WTC11 (cell line): Measurements from ENCODE around the gene MYCBPAP. TPM values are rescaled to one million over a fixed set of nuclear protein-coding genes. Genes with fewer than 3 reads are reported as not detected.

Source experiments
- ATAC-seq: fragments of 200-7000 bp; cut with Tn5 transposase; 2 replicates; pipeline ENCODE4 v1.10.0; 2021; ENCODE audit warnings: mild to moderate bottlenecking, moderate library complexity
- CTCF ChIA-PET: fragments of 300-600 bp; sonication (Branson Sonifier 250); formaldehyde crosslinking; loops from one replicate; lab custom pipeline; 2021; ENCODE audit warnings: antibody characterized with exemption; lab: Charles Lee
- POLR2A ChIA-PET: fragments of 350-600 bp; sonication (Branson Sonifier 250); formaldehyde crosslinking; loops from one replicate; lab custom pipeline; 2021; ENCODE audit warnings: antibody characterized with exemption; lab: Charles Lee
- DNase-seq: peaks from one replicate; pipeline ENCODE4 v3.0.0; 2021; ENCODE audit warnings: low spot score
- H3K27ac Mint-ChIP-seq: 2 replicates; pipeline ENCODE4 v1.8.0; 2021; ENCODE audit warnings: mixed read lengths
- H3K27me3 Mint-ChIP-seq: 2 replicates; pipeline ENCODE4 v1.8.0; 2021; ENCODE audit warnings: low read depth, mild to moderate bottlenecking, moderate library complexity, mixed read lengths
- H3K36me3 Mint-ChIP-seq: 2 replicates; pipeline ENCODE4 v1.8.0; 2021; ENCODE audit warnings: mixed read lengths
- H3K4me1 Mint-ChIP-seq: 2 replicates; pipeline ENCODE4 v1.8.0; 2022; ENCODE audit warnings: mixed read lengths
- H3K4me3 Mint-ChIP-seq: 2 replicates; pipeline ENCODE4 v1.8.0; 2021; ENCODE audit warnings: mild to moderate bottlenecking, moderate library complexity, mixed read lengths
- H3K9me3 Mint-ChIP-seq: 2 replicates; pipeline ENCODE4 v1.8.0; 2021; ENCODE audit warnings: mixed read lengths
- ATF1 ChIP-seq: sonication (generic); formaldehyde crosslinking; IDR thresholded peaks from 2 replicates; pipeline ENCODE4 v1.8.1; 2023; ENCODE audit warnings: mild to moderate bottlenecking, moderate library complexity, missing genetic modification reagents
- ETV6 ChIP-seq: sonication (generic); formaldehyde crosslinking; IDR thresholded peaks from 2 replicates; pipeline ENCODE4 v1.8.1; 2022; ENCODE audit warnings: mild to moderate bottlenecking, missing genetic modification reagents
- GRHL2 ChIP-seq: fragments of 250-450 bp; sonication (Bioruptor Pico); IDR thresholded peaks from 2 replicates; pipeline ENCODE4 v1.8.0; 2022; ENCODE audit warnings: mild to moderate bottlenecking, moderate library complexity; ENCODE audit not compliant: insufficient replicate concordance, severe bottlenecking
- GTF2I ChIP-seq: fragments of 250-450 bp; sonication (Bioruptor Pico); conservative IDR thresholded peaks from 2 replicates; pipeline ENCODE4 v1.4.0; 2021; ENCODE audit warnings: mild to moderate bottlenecking
- NFE2L1 ChIP-seq: sonication (generic); formaldehyde crosslinking; IDR thresholded peaks from 2 replicates; pipeline ENCODE4 v1.8.1; 2023; ENCODE audit warnings: missing genetic modification reagents
- NR3C1 ChIP-seq: sonication (generic); formaldehyde crosslinking; conservative IDR thresholded peaks from 2 replicates; pipeline ENCODE4 v1.8.1; 2023; ENCODE audit warnings: low read depth, mild to moderate bottlenecking, missing genetic modification reagents
- RORB ChIP-seq: fragments of 250-450 bp; sonication (Bioruptor Pico); IDR thresholded peaks from 2 replicates; pipeline ENCODE4 v1.9.0; 2021; ENCODE audit warnings: mild to moderate bottlenecking
- SP1 ChIP-seq: sonication (generic); formaldehyde crosslinking; conservative IDR thresholded peaks from 2 replicates; pipeline ENCODE4 v1.8.1; 2022; ENCODE audit warnings: missing genetic modification reagents
- TEAD1 ChIP-seq: sonication (generic); formaldehyde crosslinking; IDR thresholded peaks from 2 replicates; pipeline ENCODE4 v1.8.0; 2022; ENCODE audit warnings: mild to moderate bottlenecking, missing genetic modification reagents
- ZNF121 ChIP-seq: sonication (generic); formaldehyde crosslinking; IDR thresholded peaks from 2 replicates; pipeline ENCODE4 v1.8.0; 2023; ENCODE audit warnings: missing genetic modification reagents
- ZNF396 ChIP-seq: fragments of 250-450 bp; sonication (Bioruptor Pico); IDR thresholded peaks from 2 replicates; pipeline ENCODE4 v1.8.0; 2021; ENCODE audit warnings: mild to moderate bottlenecking, moderate library complexity, borderline replicate concordance
- ZNF671 ChIP-seq: fragments of 250-450 bp; sonication (Bioruptor Pico); IDR thresholded peaks from 2 replicates; pipeline ENCODE4 v1.8.0; 2021; ENCODE audit warnings: mild to moderate bottlenecking
- total RNA-seq: library from RNA; stranded (reverse); gene quantifications from 3 replicates; pipeline ENCODE4 v1.2.3, GENCODE V29; 2021
- TF ChIP-seq, protein P1 (sequence below): sonication (generic); formaldehyde crosslinking; IDR thresholded peaks from 2 replicates; pipeline ENCODE4 v1.8.1; 2023; ENCODE audit warnings: mild to moderate bottlenecking, missing genetic modification reagents, moderate library complexity
- TF ChIP-seq, protein P2 (sequence below): fragments of 250-450 bp; sonication (Bioruptor Pico); IDR thresholded peaks from 2 replicates; pipeline ENCODE4 v1.8.0; 2021; ENCODE audit warnings: mild to moderate bottlenecking
- TF ChIP-seq, protein P3 (sequence below): fragments of 250-450 bp; sonication (Bioruptor Pico); IDR thresholded peaks from 2 replicates; pipeline ENCODE4 v2.1.2; 2022; ENCODE audit warnings: mild to moderate bottlenecking, moderate library complexity
- TF ChIP-seq, protein P4 (sequence below): sonication (generic); formaldehyde crosslinking; conservative IDR thresholded peaks from 2 replicates; pipeline ENCODE4 v1.8.1; 2023; ENCODE audit warnings: mild to moderate bottlenecking, low read depth, missing genetic modification reagents, moderate library complexity
- TF ChIP-seq, protein P5 (sequence below): fragments of 250-450 bp; sonication (Bioruptor Pico); IDR thresholded peaks from 2 replicates; pipeline ENCODE4 v1.9.0; 2021; ENCODE audit warnings: mild to moderate bottlenecking
- TF ChIP-seq, protein P6 (sequence below): sonication (generic); formaldehyde crosslinking; conservative IDR thresholded peaks from 2 replicates; pipeline ENCODE4 v1.8.1; 2022; ENCODE audit warnings: mild to moderate bottlenecking, missing genetic modification reagents

Gene MYCBPAP
- total RNA-seq, 1 experiment from 2014 or later: 5.7 TPM

DNA sequence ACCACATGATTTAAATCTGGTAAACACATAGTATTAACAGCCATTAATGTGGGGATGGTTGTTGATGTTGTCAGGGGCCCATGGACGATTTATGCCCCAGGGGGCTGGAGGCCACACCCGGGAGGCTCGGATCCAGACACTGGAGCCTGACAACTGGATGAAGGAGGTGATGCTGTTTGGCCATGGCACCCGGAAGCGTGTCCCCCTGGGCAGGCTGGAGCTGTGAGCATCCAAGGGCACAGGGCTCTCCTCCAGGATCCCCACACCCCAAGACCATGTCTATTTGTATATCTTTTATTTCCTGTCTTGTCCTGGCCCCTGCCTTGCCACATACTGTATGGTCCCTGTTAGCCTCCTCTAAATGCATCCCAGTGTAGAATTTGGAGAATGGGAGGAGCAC lies 25.0 kb upstream of the MYCBPAP start:
- ChIA-PET CTCF (interaction anchor here (0.6 to 4.7 kb wide), 12 partner anchors 12 to 368 kb away, joined by 3 to 35 read pairs (median 5); partner anchors contain the start of gene LRRC59), POLR2A (no interaction called here)
- ATAC-seq (no peak), DNase-seq (no peak)
- H3K27ac Mint-ChIP-seq: no peak overlapping the region
- H3K9me3 Mint-ChIP-seq: no peaks in the 10 kb centered on the region
- peaks cover 2% of the 10 kb centered on the region for H3K27me3 Mint-ChIP-seq
- H3K36me3 Mint-ChIP-seq: peaks cover 16% of the 10 kb centered on the region
- peaks cover 7% of the 10 kb centered on the region for H3K4me1 Mint-ChIP-seq
- TF ChIP-seq, protein P1, sequence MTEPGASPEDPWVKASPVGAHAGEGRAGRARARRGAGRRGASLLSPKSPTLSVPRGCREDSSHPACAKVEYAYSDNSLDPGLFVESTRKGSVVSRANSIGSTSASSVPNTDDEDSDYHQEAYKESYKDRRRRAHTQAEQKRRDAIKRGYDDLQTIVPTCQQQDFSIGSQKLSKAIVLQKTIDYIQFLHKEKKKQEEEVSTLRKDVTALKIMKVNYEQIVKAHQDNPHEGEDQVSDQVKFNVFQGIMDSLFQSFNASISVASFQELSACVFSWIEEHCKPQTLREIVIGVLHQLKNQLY: no peak
- TF ChIP-seq ZNF121 (CRISPR knock-in tag) (no peak), RORB (CRISPR knock-in tag) (no peak), NR3C1 (no peak)
- TF ChIP-seq, protein P2, sequence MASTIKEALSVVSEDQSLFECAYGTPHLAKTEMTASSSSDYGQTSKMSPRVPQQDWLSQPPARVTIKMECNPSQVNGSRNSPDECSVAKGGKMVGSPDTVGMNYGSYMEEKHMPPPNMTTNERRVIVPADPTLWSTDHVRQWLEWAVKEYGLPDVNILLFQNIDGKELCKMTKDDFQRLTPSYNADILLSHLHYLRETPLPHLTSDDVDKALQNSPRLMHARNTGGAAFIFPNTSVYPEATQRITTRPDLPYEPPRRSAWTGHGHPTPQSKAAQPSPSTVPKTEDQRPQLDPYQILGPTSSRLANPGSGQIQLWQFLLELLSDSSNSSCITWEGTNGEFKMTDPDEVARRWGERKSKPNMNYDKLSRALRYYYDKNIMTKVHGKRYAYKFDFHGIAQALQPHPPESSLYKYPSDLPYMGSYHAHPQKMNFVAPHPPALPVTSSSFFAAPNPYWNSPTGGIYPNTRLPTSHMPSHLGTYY: no peak
- TF ChIP-seq, protein P3, sequence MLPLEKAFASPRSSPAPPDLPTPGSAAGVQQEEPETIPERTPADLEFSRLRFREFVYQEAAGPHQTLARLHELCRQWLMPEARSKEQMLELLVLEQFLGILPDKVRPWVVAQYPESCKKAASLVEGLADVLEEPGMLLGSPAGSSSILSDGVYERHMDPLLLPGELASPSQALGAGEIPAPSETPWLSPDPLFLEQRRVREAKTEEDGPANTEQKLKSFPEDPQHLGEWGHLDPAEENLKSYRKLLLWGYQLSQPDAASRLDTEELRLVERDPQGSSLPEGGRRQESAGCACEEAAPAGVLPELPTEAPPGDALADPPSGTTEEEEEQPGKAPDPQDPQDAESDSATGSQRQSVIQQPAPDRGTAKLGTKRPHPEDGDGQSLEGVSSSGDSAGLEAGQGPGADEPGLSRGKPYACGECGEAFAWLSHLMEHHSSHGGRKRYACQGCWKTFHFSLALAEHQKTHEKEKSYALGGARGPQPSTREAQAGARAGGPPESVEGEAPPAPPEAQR (CRISPR knock-in tag): no peak
- H3K4me3 Mint-ChIP-seq: no peak overlapping the region

DNA sequence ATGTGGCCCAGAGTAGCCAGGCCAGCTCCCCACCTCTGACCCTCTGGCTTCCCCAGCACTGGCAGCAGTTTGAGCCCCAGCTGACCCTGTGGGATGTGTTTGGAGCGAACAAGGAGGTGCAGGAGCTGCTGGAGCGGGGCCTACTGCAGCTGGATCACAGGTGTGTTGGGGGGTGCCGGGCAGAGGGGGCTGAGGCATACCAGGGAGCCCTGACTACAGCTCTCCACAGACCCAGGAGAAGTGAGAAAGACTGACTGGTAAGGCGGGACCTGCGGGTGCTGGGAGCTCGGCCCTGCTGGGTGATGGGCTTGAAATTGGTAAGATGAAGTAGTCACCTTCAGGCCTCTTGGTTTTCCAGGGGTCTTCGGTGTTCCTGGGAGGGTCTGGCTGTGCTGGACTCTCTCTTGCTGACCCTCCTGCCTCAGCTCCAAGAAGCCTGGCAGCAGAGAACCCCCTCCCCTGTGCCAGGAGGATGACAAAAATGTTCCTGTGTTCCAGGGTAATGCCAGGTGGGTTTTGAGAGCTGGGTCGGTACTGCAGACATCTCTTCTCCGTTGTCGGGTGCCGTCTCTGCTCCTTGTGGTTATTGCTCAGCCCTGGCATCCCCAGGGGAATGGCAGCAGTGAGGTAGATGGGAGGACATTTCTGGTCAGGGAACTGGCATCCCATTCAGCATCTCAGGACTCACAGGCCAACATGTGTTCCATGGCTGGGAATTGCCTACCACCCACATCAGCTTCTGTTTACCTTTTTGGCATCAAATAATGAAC lies 23.7 kb upstream of the MYCBPAP start:
- H3K9me3 Mint-ChIP-seq: no peaks in the 10 kb centered on the region
- TF ChIP-seq NFE2L1 (CRISPR knock-in tag) (no peak), ZNF121 (CRISPR knock-in tag) (no peak), GRHL2 (CRISPR knock-in tag) (no peak)
- TF ChIP-seq, protein P4, sequence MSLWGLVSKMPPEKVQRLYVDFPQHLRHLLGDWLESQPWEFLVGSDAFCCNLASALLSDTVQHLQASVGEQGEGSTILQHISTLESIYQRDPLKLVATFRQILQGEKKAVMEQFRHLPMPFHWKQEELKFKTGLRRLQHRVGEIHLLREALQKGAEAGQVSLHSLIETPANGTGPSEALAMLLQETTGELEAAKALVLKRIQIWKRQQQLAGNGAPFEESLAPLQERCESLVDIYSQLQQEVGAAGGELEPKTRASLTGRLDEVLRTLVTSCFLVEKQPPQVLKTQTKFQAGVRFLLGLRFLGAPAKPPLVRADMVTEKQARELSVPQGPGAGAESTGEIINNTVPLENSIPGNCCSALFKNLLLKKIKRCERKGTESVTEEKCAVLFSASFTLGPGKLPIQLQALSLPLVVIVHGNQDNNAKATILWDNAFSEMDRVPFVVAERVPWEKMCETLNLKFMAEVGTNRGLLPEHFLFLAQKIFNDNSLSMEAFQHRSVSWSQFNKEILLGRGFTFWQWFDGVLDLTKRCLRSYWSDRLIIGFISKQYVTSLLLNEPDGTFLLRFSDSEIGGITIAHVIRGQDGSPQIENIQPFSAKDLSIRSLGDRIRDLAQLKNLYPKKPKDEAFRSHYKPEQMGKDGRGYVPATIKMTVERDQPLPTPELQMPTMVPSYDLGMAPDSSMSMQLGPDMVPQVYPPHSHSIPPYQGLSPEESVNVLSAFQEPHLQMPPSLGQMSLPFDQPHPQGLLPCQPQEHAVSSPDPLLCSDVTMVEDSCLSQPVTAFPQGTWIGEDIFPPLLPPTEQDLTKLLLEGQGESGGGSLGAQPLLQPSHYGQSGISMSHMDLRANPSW (CRISPR knock-in tag): no peak
- H3K27ac Mint-ChIP-seq: no peak overlapping the region
- DNase-seq (no peak), ATAC-seq (no peak)
- ChIA-PET CTCF (interaction anchor here (0.6 to 4.7 kb wide), 8 partner anchors 8 to 298 kb away, joined by 3 to 35 read pairs (median 5); no protein-coding TSS in a partner anchor), POLR2A (no interaction called here)
- H3K27me3 Mint-ChIP-seq: no peaks in the 10 kb centered on the region
- H3K4me1 Mint-ChIP-seq: peaks cover 3% of the 10 kb centered on the region
- peaks cover 16% of the 10 kb centered on the region for H3K36me3 Mint-ChIP-seq
- no peak overlapping the region for H3K4me3 Mint-ChIP-seq

DNA sequence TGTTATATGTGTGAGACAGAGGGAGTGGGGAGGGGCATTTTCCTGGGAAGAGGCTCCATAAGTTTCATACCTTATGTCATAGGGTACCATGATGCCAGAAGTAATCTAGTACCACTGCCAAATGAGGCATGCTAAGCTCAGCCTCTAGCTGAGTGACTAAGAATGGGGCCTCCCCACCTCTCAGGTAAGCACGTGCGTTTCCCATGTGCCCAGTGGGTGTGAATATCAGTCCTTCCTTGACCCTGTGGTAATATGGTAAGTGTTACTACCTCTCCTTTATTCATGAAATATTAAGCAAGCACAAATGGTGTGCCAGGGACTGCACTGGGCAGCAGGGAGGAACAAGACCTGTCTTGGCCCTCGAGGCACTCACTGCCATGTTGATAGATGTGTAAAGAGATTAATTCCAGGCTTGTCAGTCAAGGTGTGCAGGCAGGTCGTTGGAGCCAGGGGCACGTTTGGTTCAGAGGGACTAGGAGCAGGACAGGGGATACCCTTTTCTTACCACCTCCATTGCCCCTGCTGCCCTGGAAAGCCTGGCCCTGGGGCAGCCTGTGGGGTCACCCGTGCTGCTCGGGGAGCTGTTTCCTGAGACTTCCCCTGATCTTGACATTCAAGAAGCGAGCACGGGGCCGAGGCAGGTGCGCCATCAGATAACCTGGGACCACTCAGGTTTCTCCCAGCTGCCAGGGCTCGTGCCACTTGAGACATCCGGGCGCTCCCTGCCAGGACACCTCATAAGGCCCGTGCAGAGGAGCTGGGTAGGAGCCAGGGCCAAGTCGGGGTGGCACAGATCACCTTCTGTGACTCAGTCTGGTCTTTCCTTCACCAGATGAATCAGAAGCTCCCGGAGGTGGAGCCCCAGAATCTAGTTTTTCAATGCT lies 20.8 kb upstream of the MYCBPAP start:
- DNase-seq (no peak), ATAC-seq (no peak)
- no peaks in the 10 kb centered on the region for H3K4me1 Mint-ChIP-seq
- CTCF ChIA-PET: interaction anchor here (0.7 to 4.4 kb wide), 6 partner anchors 8 to 125 kb away, joined by 3 to 18 read pairs (median 4); partner anchors contain the start of gene LRRC59
- H3K36me3 Mint-ChIP-seq: peaks cover 16% of the 10 kb centered on the region
- POLR2A ChIA-PET: no interaction called here
- no peaks in the 10 kb centered on the region for H3K9me3 Mint-ChIP-seq
- H3K27ac Mint-ChIP-seq: no peak overlapping the region
- H3K4me3 Mint-ChIP-seq: no peak overlapping the region
- H3K27me3 Mint-ChIP-seq: no peaks in the 10 kb centered on the region
- TF ChIP-seq RORB (CRISPR knock-in tag): no peak
- TF ChIP-seq, protein P2: no peak
- TF ChIP-seq, protein P5, sequence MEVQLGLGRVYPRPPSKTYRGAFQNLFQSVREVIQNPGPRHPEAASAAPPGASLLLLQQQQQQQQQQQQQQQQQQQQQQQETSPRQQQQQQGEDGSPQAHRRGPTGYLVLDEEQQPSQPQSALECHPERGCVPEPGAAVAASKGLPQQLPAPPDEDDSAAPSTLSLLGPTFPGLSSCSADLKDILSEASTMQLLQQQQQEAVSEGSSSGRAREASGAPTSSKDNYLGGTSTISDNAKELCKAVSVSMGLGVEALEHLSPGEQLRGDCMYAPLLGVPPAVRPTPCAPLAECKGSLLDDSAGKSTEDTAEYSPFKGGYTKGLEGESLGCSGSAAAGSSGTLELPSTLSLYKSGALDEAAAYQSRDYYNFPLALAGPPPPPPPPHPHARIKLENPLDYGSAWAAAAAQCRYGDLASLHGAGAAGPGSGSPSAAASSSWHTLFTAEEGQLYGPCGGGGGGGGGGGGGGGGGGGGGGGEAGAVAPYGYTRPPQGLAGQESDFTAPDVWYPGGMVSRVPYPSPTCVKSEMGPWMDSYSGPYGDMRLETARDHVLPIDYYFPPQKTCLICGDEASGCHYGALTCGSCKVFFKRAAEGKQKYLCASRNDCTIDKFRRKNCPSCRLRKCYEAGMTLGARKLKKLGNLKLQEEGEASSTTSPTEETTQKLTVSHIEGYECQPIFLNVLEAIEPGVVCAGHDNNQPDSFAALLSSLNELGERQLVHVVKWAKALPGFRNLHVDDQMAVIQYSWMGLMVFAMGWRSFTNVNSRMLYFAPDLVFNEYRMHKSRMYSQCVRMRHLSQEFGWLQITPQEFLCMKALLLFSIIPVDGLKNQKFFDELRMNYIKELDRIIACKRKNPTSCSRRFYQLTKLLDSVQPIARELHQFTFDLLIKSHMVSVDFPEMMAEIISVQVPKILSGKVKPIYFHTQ (CRISPR knock-in tag): no peak
- no peak for TF ChIP-seq ETV6 (CRISPR knock-in tag)
- no peak for TF ChIP-seq ZNF671 (CRISPR knock-in tag)
- TF ChIP-seq SP1 (CRISPR knock-in tag): no peak
- TF ChIP-seq, protein P6, sequence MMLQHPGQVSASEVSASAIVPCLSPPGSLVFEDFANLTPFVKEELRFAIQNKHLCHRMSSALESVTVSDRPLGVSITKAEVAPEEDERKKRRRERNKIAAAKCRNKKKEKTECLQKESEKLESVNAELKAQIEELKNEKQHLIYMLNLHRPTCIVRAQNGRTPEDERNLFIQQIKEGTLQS (CRISPR knock-in tag): no peak
- TF ChIP-seq GTF2I (CRISPR knock-in tag): no peak
- no peak for TF ChIP-seq ZNF396
- no peak for TF ChIP-seq TEAD1 (CRISPR knock-in tag)
- TF ChIP-seq ATF1: no peak
